Measurements from ENCODE around the gene MPP1.

The MPP1 gene

DNA sequence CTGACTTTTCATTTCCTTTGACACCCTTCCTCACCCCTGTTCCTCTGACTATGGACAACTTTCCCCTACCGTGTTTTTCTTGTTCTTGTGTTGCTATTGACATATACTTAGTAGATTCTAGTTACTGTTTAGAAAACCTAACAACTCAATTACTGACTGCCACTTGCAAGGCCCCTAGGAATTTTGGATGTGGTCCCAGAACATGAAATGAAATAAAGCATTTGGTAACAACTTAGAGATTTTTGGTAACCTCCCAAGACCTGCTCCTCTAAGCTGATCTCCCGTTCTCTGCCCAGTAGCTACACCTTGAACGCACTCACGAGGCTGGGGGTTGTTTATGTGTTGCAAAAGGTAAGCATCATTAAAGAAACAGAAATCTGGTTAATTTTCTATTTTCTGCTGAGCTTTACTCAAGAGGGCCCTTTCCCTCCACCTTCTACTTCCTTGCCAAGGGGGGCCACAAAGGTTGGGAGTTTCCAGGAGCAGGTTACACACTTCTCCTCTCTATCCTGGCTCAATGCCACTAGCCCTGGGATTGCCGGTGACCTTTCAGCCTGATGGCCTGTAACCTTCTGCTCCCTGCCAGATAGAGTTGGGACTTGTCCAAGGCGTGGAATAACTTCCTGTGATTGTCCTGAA is 74.9 kb downstream of the MPP1 start:
- Histone ChIP-seq H3K36me3 (ENCODE audit: control insufficient read depth, insufficient read depth, low read length) (no peaks in the 10 kb centered on the region), H3K9me3 (ENCODE audit: control insufficient read depth, insufficient read depth, low read depth, low read length) (peaks cover 13% of the 10 kb centered on the region; the same call in 1 of the 2 replicates), H3K4me1 (ENCODE audit: control insufficient read depth, insufficient read depth, low read length) (peaks cover 15% of the 10 kb centered on the region; the same call in 1 of the 2 replicates), H3K27me3 (ENCODE audit: control insufficient read depth, insufficient read depth, low read length) (no peaks in the 10 kb centered on the region), H3K9ac (ENCODE audit: low read length) (no peak overlapping the region), H3K4me3 (ENCODE audit: low read depth, low read length) (no peak overlapping the region), H3K27ac (ENCODE audit: low read depth, low read length) (no peak overlapping the region)

- Histone ChIP-seq H3K9ac (ENCODE audit: low read length) (no peak overlapping the region), H3K4me3 (ENCODE audit: low read depth, low read length) (no peak overlapping the region), H3K27me3 (ENCODE audit: control insufficient read depth, insufficient read depth, low read length) (no peaks in the 10 kb centered on the region), H3K9me3 (ENCODE audit: control insufficient read depth, insufficient read depth, low read depth, low read length) (peaks cover 11% of the 10 kb centered on the region; the same call in 1 of the 2 replicates), H3K36me3 (ENCODE audit: control insufficient read depth, insufficient read depth, low read length) (no peaks in the 10 kb centered on the region), H3K27ac (ENCODE audit: low read depth, low read length) (no peak overlapping the region), H3K4me1 (ENCODE audit: control insufficient read depth, insufficient read depth, low read length) (peaks cover 14% of the 10 kb centered on the region; the same call in 1 of the 2 replicates)
Observed at GRCh38 chrX:154729439-154729838, 75.8 kb downstream of the MPP1 start.
